Kidney tubule cell (primary cell): ENCODE measurements around the gene NEURL1.

Source experiments
- DNase-seq: peaks from one replicate; pipeline ENCODE4 v3.0.0-alpha.2; 2018; ENCODE audit warnings: low spot score

The NEURL1 gene, protein sequence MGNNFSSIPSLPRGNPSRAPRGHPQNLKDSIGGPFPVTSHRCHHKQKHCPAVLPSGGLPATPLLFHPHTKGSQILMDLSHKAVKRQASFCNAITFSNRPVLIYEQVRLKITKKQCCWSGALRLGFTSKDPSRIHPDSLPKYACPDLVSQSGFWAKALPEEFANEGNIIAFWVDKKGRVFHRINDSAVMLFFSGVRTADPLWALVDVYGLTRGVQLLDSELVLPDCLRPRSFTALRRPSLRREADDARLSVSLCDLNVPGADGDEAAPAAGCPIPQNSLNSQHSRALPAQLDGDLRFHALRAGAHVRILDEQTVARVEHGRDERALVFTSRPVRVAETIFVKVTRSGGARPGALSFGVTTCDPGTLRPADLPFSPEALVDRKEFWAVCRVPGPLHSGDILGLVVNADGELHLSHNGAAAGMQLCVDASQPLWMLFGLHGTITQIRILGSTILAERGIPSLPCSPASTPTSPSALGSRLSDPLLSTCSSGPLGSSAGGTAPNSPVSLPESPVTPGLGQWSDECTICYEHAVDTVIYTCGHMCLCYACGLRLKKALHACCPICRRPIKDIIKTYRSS

DNA sequence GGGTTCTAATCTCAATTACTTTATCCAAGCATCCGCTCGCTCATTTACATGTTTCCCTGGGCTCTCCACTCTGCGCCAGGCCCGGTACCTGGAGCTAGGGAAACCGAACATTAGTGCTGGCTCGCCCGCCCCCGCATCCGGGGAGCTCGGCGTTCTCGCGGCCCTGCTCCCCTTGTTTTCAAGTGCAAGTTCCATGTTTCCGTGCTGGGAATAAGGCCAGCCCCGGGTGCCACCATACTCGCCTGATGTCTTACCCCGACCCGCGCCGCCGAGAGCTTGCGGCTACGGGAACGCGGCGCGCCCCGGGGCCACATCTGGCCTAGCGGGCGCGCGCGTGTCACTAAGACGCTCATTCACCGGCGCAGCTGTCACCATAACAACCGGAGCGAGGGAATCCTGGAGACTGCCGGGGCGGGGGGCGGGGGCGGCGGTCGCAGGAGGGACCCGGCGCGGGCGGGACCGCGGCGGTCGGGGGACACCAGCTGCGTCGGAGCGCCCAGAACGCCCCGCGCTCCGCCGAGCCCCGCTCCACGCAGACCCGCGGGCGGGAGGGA lies at the start of gene NEURL1:
NEURL1 (plus strand) TSS at position 344 of the 554 bp plus-strand sequence. CDS start 683 bp downstream, outside the sequence.
- no peak for DNase-seq

DNA sequence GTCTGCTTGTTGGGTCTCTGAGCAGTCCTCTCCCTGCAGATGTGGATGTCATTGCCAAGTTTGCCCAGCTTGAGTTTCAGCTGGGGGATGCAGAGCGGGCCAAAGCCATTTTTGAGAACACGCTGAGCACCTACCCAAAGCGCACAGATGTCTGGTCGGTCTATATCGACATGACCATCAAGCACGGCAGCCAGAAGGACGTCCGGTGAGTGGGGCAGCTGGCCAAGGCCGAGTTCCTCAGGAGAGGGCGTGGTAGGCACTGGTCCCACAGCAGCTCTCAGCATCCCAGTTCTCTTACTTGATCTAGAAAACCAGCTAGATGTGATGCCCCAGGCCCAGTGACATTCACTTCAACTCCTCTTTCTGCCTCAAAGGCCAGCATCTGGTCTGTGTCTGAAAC lies 49.0 kb upstream of the NEURL1 start:
- no peak for DNase-seq

DNA sequence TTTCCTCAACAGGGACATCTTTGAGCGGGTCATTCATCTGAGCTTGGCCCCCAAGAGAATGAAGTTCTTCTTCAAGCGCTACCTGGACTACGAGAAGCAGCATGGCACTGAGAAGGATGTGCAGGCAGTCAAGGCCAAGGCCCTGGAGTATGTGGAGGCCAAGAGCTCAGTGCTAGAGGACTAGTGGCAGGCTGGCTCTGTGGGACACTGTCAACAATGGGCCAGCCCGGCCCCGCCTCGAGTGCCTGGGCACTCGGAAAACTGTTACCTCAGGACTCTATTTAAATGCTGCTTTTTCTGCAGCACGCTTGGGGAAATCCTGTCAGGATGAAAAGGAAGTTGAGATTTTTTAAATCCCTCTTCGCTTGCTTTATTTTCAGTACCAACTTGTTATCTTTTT lies 48.1 kb upstream of the NEURL1 start:
- no peak for DNase-seq

DNA sequence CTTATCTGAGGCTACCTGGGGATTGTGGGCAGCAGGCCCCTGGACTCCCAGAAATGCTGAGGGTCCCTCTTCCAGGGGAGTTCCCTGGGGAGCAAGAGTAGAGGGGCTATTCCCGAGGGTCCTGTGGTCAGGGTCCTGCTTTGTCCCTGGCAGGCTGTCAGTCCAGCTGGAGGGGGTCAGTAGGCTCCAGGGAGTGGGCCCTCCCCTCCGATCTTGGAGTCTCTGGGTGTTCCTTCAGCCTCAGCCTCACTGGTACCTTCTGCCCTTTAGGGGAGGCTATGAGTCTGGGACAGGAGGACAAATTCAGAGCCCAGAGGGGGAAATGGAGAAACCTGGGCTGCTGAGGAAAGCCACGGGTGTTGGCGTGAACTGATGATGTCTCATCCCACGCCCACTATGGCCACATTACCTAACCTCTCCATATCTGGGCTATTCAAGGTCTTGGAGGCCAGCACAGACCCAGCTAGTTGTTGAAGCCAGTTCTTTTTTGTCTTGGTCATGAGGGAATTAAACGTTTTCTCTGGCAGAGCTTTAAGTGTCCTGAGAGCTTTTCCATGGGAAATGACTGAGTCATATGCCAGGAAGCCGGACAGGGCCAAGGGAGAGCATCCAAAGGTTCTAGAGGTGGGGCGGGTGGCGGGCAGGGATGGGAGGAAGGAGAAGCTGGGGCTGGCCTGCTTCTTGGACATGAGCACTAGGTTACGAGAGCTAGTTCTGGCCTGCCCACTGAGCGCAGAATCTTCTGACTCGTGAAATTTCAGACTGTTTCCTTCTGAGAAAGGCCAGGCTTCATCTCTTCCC lies 47.5 kb upstream of the NEURL1 start:
- DNase-seq: no peak

DNA sequence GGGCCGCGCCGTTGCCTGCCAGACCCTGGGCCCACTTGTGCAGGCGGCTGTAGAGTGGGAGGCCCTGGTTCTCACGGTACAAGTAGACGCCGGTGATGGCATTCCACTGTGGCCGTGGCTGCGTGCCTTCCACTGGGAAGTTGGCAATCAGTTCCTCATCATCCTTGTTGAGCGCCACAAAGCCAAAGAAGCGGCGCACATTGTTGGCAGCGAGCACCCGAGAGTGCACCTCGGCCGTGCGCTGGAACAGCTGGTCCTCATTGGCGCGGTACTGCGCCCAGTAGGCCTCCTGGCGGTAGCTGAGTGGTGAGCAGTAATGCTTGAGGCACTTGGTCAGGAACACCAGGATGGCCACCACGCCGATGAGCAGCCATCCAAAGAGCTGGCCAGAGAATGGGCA lies 46.3 kb upstream of the NEURL1 start:
- no peak for DNase-seq

DNA sequence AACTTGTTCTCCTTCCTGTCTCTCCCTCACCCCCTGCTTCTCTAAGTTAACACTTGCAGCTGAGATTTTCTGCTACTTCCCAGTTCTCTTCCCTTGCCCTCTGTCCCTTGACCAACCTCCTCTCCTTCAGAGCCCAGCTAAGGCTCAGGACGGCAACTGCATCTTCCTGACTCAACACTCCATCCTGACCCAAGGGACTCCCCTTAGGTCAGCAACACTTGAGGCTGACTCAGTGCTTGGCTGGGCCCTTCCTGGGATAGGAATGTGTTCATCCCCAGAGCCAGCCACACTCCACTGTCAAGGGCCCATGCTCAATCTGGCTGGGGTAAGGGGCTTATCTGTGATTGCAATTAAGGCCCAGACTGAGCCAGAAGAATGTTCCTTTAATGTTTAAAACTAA lies 44.8 kb upstream of the NEURL1 start:
- DNase-seq: peak; percentile 70

DNA sequence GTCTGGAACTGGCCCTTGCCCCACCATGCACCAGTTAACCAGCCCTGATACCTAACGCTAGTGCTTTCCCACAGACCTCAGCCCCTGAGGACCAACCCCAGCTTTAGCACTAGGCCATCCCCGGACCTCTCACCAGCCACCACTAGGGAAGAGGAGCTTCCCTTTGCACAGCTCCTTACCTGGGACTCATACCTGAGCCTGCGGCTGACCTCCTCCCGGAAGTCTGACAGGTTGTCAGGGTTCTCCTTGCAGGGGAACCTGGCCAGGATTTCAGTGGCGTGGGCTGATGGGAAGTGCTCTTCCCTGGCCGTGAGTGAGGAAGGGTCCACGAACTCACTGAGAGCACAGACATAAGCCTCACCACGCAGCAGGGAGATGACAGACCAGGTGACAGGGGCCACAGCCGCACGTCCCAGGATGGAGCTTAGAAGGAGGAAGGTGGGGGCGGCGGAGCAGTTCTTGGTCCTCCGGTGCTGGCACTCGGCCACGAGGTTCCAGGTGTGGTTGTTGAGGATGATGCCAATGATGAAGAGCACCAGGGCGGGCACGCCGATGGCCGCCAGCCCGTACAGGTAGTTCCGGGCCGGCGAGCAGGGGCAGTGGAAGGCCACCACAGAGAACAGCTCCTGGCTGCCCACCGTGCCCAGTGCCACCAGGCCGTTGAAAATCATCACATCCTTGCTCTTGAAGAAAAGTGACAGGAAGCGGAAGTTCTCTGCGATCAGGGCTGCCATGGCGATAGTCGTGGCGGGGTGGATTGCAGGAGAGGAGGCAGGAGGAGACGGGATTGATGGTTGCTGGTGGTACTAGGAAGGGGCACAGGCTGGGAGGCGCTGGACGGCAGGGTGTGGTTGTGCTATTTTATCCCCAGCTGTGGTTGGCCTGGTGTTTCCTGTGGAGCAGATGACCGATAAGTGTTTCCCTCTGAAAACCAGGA lies 44.0 kb upstream of the NEURL1 start:
- no peak for DNase-seq

DNA sequence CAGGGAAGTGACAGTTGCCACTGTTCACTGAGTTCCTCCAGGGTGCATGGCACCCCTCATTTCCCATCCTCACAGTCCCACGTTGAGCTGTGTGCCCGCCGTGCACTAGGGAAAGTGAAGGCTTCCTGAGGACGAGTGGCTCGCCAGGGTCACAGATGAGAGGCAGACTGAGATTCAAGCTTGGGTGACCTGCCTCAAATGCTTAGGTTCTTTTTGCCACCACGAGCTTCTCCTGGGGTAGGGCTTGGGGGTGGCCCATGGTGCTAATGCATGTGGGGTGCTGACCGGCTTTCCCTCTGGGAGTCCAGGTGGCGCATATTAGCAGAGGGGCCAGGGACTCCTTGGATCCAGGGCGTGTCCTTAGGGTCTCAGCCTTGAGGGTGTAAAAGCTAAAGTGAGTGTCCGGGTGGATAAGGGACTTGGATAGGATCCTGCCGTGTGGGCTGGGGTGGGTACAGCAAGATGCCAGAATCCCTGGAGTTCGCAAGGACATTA lies 43.3 kb upstream of the NEURL1 start:
- DNase-seq: no peak

DNA sequence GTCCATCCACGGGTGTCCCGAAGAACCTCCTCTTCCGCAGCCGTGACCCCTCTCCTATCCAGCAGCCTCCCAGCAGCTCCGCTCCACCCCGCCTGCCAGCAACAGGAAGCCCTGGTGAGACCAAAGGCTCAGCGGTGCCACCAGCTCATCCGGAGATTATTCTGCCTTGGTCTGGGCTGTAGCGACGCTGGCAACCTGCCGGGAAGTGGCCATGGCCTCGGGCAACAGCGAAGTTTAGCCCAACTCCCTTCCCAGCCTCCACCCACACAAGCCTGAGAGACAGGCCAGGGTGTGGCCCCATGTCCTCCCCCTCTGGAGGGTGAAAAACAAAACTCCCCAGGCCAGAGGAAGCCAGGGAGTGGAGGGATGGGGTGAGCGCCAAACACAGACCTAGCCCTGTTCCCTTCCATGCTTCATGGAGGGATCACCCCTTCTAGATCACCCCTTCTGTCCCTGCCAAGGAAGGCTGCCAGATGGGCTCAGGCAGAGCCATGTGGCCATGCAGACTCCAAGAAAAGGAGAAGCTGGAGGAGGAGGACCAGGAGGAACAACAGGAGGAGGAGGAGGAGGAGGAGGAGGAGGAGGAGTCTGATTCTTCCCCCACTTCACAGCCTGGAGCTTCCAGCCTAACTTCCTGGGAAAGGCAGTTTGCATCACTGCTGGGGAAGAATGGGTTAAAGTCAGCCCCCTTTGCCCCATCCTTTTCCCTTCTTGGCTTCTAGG lies 42.3 kb upstream of the NEURL1 start:
- DNase-seq: peak; percentile 13

DNA sequence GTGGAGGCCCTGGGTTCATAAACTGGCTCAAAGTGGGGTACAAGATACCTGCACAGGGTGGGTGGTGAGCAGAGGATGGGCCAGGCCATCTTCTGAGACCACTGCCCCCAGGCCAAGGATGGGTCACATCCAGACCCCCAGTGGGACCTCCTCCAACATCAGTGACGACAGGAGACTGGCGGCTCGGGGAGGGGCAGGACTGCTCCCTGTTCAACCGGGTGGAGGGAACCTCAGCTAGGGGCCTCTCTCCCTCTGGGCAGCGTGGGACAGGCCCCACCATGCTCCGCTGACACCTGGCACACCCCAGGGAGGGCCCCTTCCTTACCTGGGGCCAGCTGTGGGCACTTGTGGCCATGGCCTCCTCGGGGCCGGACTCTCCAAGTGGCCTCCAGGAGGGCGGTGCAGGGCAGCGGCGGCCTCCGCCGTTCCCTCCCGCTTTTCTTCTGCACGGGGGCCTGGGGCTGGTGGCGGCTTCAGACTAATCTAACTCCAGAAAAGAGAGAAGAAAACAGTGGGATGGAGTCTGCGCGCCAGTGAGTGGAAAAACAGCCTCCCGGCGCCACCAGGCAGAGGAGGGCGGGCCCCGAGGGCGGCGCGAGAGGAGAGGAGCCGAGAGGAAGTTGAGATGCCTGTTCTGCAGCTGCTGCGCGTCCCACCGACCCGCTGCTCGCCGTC lies 41.5 kb upstream of the NEURL1 start, which contains the start of gene CALHM2:
CALHM2 (minus strand) TSS at position 540 of the 675 bp plus-strand sequence. CDS start 2,429 bp downstream, outside the sequence.
- peak; percentile 17 for DNase-seq

DNA sequence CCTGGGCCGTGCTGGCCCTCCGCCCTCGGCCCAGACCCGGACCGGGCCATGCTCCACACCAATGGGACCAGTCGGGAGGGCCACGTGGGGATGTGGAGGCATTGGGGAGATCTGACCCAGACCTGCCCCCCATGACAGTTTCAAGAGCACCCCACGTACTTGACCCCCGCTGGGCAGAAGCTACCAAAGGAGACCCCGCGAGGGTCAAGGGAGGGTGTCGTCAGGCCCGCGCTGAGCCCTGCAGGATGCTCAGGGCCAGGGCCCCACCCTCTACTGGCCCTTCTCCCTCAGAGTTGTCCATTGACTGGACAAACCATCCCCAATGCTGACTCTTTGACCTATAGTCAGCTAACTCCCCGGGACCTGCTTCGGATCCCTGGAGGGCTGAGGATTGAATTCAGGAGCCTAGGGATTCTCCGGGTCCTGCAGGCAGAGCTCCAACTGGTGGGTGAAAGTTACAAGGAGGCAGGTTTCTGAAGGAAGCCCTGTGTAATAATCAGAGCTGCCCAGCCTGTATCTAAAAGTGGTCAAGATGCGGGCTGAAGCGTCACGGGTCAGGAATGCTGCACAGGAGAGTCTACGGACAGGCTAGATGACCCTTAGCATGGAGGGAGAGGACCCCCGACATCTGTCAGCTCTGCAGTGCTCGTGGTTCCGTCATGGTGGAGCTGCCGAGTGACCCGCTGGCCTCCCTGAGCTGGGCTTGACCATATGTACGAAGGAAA lies 40.8 kb upstream of the NEURL1 start:
- no peak for DNase-seq

DNA sequence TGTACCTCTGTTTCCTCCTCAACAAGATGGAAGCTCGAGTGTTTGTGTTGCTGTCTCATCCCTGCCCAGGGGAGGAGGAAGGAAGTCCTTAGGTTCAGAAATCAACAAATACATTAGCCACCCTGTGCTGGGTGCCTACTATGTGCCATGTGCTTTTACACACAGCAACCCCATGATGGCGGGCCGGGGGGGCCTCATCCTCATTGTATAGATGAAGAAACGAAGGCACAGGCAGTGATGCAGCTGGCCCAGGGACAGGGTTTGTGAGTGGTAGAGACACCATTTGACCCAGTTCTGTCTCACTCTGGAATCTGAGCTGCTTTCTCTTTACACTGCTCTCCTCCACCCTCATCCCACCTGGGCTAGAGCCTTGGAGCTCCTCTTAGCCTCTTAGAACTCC lies 39.5 kb upstream of the NEURL1 start:
- no peak for DNase-seq

DNA sequence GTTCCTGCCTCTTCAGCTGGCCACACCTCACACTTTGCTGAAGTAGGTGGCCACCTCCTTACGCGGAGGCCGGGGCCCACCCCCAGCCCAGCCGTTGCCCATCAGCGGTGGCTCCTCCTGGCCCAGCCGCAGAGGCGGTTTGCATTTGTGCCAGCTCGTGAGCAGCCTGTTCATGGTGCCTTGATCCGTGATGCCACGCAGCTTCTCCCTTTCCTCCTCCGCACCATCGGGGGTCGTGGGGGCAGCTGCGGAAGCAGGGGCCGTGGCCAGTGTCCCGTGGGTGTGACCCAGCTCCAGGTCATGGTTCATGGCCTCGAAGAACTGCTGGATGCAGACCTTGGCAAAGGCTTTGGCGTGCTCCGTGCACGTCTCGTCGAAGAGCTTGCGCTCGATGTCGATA lies 38.3 kb upstream of the NEURL1 start:
- DNase-seq: no peak

DNA sequence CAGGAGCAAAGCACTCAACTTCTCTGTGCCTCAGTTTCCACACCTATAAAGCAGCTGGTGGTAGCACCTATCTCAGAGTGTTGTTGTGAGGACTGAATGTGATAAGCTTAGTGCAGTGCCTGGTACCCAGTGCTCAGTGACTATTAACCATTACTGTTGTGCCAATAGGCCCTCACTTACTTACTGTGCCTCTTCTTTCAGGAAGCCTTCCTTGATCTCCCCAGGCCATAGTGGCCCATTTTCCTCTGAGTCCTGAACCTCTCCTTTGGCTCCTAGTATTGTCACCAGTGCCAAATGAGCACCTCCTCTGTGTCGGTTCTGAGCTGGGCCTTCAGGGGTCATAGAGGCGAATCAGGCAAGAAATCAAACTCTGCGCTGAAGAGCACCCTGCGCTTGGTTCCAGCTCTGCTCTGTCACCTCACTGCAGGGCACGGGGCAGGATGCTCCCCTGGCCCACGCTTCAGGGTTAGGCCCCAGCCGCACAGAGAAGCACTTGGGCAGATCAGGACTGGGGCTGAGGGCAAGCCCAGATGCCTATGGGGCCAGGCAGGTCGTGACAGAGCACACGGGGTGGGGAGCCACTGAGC lies 37.3 kb upstream of the NEURL1 start:
- DNase-seq: no peak

DNA sequence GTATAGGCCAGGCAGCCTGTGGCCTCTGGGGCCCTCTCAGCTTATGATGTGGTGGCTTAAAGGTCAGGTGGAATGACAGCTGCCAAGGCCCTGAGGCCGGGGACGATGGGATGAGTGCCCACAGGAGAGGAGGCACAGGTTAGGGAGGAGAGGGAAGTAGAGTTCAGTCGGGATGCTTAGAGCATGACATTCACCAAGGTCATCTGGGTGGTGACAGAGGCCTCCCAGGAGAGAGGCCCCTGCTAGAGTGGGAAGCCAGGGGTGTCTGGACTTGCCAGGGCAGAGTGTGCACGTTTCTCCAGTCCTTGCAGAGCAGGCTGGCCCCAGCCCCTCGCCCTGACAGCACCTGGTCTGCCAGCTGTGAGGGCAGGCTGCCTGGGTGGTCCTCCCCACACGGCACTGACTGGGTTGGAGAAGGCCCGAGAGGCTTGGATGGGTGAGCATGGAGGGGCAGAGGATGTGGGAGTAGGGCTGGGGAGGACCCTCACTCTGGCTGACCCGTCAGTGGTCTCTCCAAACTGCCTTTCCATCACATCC lies 36.3 kb upstream of the NEURL1 start:
- no peak for DNase-seq

DNA sequence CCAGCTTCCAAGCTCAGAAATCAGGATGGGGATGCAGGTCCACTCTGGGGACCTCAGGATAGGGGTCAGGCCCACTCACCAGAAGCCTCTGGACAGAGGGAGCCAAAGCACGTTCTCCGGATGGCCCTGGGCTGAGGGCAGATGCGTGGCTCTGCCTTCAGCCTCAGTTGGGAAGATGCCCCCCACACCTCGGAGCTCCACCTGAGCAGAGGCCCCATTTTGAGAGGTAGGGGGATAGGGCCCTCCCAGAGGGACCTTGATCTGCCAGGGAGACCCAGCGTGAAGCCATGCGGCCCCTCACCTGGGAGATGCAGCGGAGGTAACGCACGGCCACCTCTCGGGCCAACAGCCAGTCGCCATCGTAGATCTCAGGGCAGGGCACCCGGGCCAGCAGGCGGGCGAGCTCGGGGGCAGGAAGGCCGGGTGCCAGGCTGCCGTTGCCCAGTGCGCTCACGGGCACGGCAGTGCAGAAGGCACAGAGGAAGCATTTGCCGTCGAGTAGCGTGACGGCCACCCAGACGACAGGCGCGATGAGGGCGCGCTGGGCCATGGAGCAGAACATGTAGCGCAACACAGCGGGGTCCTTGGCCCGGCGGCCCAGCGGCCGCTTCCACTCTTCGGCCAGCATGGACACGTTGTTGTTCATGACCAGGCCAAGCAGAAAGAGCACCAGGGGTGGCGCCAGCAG lies 35.5 kb upstream of the NEURL1 start:
- no peak for DNase-seq

DNA sequence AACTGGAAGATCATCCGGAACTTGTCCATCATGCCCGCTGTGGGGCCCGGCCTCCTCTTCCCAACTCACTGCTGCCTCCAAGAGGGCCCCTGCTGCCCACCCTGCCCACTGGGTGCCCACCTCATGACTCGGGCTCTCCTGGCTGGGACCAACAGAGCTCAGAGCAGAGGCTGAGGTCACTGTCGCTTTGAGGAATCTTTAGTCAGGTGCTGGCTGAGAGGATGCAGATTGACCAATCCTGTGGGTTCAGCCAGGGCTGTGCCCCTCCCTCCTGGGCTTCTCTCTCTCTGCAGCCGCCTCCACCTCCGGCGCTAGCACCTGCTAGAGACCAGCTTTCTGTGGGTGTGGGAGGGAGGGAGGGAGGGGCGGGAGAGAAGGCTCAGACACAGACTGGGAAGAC lies 34.8 kb upstream of the NEURL1 start, which contains the start of gene CALHM1:
CALHM1 (minus strand) TSS at position 181 of the 400 bp plus-strand sequence; CDS start at position 32, 149 bp downstream.
- DNase-seq: no peak

DNA sequence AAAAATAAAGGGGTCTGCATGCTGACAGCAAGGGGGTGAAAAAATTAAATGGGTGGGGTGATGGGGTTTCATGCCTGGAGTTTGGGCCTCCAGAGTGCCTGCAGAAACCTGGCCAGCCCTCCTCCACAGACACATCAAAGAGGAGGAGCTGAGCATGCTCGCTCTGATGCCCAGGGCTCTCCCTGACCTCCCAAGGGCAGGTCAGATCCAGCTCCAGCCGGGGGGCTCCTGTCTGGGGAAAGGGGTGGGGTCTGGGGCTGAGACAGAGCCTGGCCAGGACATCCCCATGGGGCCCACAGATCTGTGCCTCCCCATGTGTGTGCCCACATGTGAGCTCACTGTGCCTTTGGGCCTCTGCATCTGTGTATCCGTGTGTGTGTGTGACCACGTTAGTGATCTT lies 33.9 kb upstream of the NEURL1 start:
- DNase-seq: no peak
